PC-9 (cell line): ENCODE data around the gene SLC23A1. TPM values are rescaled to one million over a fixed set of nuclear protein-coding genes. Genes with fewer than 3 reads are reported as not detected.

ENCODE experiments used
- BruUV-seq: library from RNA; stranded (reverse); fragments of 400-500 nt; replicated peaks from 2 replicates; lab custom pipeline; 2021; lab: Mats Ljungman, UMichigan
- CTCF ChIA-PET: fragments of 300-600 bp; sonication (Branson Sonifier 250); formaldehyde crosslinking; loops from one replicate; lab custom pipeline; 2022; ENCODE audit warnings: antibody characterized with exemption; lab: Charles Lee
- POLR2A ChIA-PET: fragments of 300-600 bp; sonication (Branson Sonifier 250); formaldehyde crosslinking; loops from one replicate; lab custom pipeline; 2022; ENCODE audit warnings: antibody characterized with exemption; ENCODE audit not compliant: unreplicated experiment; lab: Charles Lee
- DNase-seq, 2 experiments: peaks; one replicate each; pipeline versions ENCODE4 v3.0.0 to v3.0.0-alpha.2; 2015 to 2022; ENCODE audit warnings: mixed read lengths in 1 of 2
- H2AFZ ChIP-seq: fragments of 200-600 bp; sonication (generic); 2 replicates; pipeline ENCODE4 v1.8.1; 2017; ENCODE audit warnings: antibody characterized with exemption
- H3F3A ChIP-seq: fragments of 200-600 bp; sonication (generic); 2 replicates; pipeline ENCODE4 v1.8.1; 2017; ENCODE audit warnings: antibody characterized with exemption, mild to moderate bottlenecking, low read depth; ENCODE audit not compliant: insufficient read depth
- H3K27ac ChIP-seq: fragments of 200-600 bp; sonication (generic); 2 replicates; pipeline ENCODE4 v1.6.1; 2016; ENCODE audit warnings: mixed run types
- H3K27me3 ChIP-seq: fragments of 200-600 bp; sonication (generic); 2 replicates; pipeline ENCODE4 v1.6.1; 2016; ENCODE audit warnings: low read depth, mixed run types; ENCODE audit not compliant: insufficient read depth
- H3K36me3 ChIP-seq: fragments of 200-600 bp; sonication (generic); 2 replicates; pipeline ENCODE4 v1.6.1; 2016; ENCODE audit warnings: low read depth, mixed run types
- H3K4me1 ChIP-seq: fragments of 200-600 bp; sonication (generic); replicated peaks from 2 replicates; pipeline ENCODE4 v1.6.1; 2016; ENCODE audit warnings: mixed run types; ENCODE audit not compliant: insufficient read depth
- H3K4me2 ChIP-seq: fragments of 200-600 bp; sonication (generic); 2 replicates; pipeline ENCODE4 v1.6.1; 2017; ENCODE audit warnings: mixed run types
- H3K4me3 ChIP-seq: fragments of 200-600 bp; sonication (generic); 2 replicates; pipeline ENCODE4 v1.6.1; 2016; ENCODE audit warnings: mixed run types
- H3K79me2 ChIP-seq: fragments of 200-600 bp; sonication (generic); 2 replicates; pipeline ENCODE4 v1.6.1; 2017; ENCODE audit warnings: low read depth, mixed run types
- H3K9me2 ChIP-seq: fragments of 200-600 bp; sonication (generic); 2 replicates; pipeline ENCODE4 v1.8.1; 2017; ENCODE audit warnings: mild to moderate bottlenecking; ENCODE audit not compliant: insufficient read depth
- H3K9me3 ChIP-seq: fragments of 200-600 bp; sonication (generic); 2 replicates; pipeline ENCODE4 v1.8.1; 2016; ENCODE audit warnings: low read depth; ENCODE audit not compliant: insufficient read depth
- H4K20me1 ChIP-seq: fragments of 200-600 bp; sonication (generic); 2 replicates; pipeline ENCODE4 v1.8.1; 2017; ENCODE audit not compliant: insufficient read depth
- EZH2 ChIP-seq: fragments of 200-600 bp; sonication (generic); IDR thresholded peaks from 2 replicates; pipeline ENCODE4 v1.8.0; 2017; ENCODE audit warnings: antibody characterized with exemption, low read depth
- intact Hi-C: fragments of 100-400 bp; cut with micrococcal nuclease; formaldehyde crosslinking; loops from one replicate; pipeline ENCODE4 v1.10.0; 2022; ENCODE audit not compliant: unreplicated experiment
- total RNA-seq: library from RNA; stranded (reverse); gene quantifications from 2 replicates; pipeline ENCODE4 v1.2.3, GENCODE V29; 2021
- TF ChIP-seq, protein P1 (sequence below): fragments of 200-600 bp; sonication (generic); conservative IDR thresholded peaks from 2 replicates; pipeline ENCODE4 v1.6.1; 2017; ENCODE audit warnings: mixed run types, antibody characterized with exemption, mild to moderate bottlenecking, moderate library complexity

SLC23A1 gene
- total RNA-seq, 1 experiment from 2014 or later: 1.9 TPM

DNA sequence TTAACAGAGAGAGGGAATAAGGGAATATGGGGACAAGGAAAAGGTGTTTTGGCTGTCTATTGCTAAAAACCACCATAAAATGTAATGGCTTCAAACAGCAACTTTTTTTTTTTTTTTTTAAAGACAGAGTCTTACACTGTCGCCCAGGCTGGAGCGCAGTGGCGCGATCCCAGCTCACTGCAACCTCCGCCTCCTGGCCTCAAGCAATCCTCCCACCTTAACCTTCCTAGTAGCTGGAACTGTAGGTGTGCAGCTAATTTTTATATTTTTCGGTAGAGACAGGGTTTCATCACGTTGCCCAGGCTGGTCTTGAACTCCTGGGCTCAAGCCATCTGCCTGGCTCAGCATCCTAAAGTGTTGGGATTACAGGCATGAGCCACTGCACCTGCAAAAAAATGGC lies 25.1 kb upstream of the SLC23A1 start:
- Histone ChIP-seq H3K9me3 (no peaks in the 10 kb centered on the region), H3K4me3 (no peak overlapping the region), H3K27me3 (no peaks in the 10 kb centered on the region), H3K79me2 (no peaks in the 10 kb centered on the region), H3K9me2 (no peaks in the 10 kb centered on the region), H3K4me2 (no peak overlapping the region), H2AFZ (no peak overlapping the region), H4K20me1 (no peaks in the 10 kb centered on the region), H3K27ac (no peak overlapping the region), H3K36me3 (no peaks in the 10 kb centered on the region), H3K4me1 (peaks cover 9% of the 10 kb centered on the region), H3F3A (peaks cover 8% of the 10 kb centered on the region; the same call in 1 of the 2 replicates)
- CTCF ChIA-PET: no interaction called here
- POLR2A ChIA-PET: interaction anchor here (0.6 kb wide), 1 partner anchor 846 kb away, joined by 6 read pairs; no protein-coding TSS in a partner anchor
- intact Hi-C loops: no loop called here
- no peak for DNase-seq
- no TSS peak for BruUV-seq
- no peak for TF ChIP-seq EZH2
- TF ChIP-seq, protein P1, sequence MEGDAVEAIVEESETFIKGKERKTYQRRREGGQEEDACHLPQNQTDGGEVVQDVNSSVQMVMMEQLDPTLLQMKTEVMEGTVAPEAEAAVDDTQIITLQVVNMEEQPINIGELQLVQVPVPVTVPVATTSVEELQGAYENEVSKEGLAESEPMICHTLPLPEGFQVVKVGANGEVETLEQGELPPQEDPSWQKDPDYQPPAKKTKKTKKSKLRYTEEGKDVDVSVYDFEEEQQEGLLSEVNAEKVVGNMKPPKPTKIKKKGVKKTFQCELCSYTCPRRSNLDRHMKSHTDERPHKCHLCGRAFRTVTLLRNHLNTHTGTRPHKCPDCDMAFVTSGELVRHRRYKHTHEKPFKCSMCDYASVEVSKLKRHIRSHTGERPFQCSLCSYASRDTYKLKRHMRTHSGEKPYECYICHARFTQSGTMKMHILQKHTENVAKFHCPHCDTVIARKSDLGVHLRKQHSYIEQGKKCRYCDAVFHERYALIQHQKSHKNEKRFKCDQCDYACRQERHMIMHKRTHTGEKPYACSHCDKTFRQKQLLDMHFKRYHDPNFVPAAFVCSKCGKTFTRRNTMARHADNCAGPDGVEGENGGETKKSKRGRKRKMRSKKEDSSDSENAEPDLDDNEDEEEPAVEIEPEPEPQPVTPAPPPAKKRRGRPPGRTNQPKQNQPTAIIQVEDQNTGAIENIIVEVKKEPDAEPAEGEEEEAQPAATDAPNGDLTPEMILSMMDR: no peak

DNA sequence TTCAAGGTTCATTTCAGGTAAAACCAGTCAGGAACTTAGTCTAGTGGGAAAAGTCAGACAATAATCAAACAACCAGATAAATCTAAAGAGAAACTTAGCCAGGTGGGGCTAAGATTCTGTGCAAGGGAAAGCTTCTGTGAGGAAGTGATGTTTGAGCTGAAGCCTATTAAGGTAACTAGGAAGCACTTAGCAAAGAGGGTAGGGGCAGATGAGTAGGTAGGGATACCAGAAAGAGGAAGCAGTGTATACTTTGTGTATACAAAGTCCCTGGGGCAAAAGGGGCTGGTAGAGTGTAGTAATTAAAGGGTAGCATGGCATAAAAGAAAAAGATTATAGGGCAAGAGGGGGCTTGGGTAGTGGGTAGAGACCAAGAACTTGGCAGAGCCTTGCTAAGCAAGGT lies 24.4 kb upstream of the SLC23A1 start:
- Histone ChIP-seq H3K9me3 (no peaks in the 10 kb centered on the region), H3K4me1 (peaks cover 15% of the 10 kb centered on the region), H3K27ac (no peak overlapping the region), H3K4me2 (no peak overlapping the region), H2AFZ (no peak overlapping the region), H3K9me2 (no peaks in the 10 kb centered on the region), H3F3A (peaks cover 8% of the 10 kb centered on the region; the same call in 1 of the 2 replicates), H3K36me3 (no peaks in the 10 kb centered on the region), H3K4me3 (no peak overlapping the region), H3K27me3 (no peaks in the 10 kb centered on the region), H4K20me1 (no peaks in the 10 kb centered on the region), H3K79me2 (no peaks in the 10 kb centered on the region)
- no TSS peak for BruUV-seq
- CTCF ChIA-PET: no interaction called here
- POLR2A ChIA-PET: no interaction called here
- no peak for DNase-seq
- TF ChIP-seq, protein P1: no peak
- TF ChIP-seq EZH2: no peak
- intact Hi-C loops: no loop called here

DNA sequence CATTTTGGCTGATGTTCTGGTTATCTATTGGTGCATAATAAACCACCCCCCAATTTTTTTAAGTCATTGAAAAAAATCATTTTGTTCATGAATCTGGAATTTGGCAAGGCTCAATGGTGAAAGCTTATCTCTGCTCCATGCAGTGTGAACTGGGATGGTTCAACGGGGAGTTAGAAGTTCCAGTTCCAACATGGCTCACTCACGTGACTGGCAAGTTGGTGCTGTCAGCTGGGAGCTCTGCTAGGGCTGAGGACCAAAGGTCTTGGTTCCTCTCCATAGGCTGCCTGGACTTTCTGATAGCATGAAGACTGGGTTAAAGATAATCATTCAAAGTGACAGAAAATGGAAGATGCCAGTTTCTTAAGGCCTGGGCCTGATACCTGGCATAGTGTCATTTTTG lies 23.9 kb upstream of the SLC23A1 start:
- no peak overlapping the region for H3K4me2 ChIP-seq
- H3K79me2 ChIP-seq: no peaks in the 10 kb centered on the region
- BruUV-seq: no TSS peak
- ChIA-PET POLR2A (no interaction called here), CTCF (interaction anchor here (0.8 kb wide), 1 partner anchor 16 kb away, joined by 3 read pairs; no protein-coding TSS in a partner anchor)
- no peak overlapping the region for H3K27ac ChIP-seq
- peaks cover 15% of the 10 kb centered on the region for H3K4me1 ChIP-seq
- H3K4me3 ChIP-seq: no peak overlapping the region
- peaks cover 8% of the 10 kb centered on the region; the same call in 1 of the 2 replicates for H3F3A ChIP-seq
- no peak for DNase-seq
- H3K9me3 ChIP-seq: no peaks in the 10 kb centered on the region
- intact Hi-C loops: no loop called here
- no peak overlapping the region for H2AFZ ChIP-seq
- H3K36me3 ChIP-seq: no peaks in the 10 kb centered on the region
- no peaks in the 10 kb centered on the region for H4K20me1 ChIP-seq
- no peaks in the 10 kb centered on the region for H3K27me3 ChIP-seq
- H3K9me2 ChIP-seq: no peaks in the 10 kb centered on the region
- TF ChIP-seq, protein P1: no peak
- no peak for TF ChIP-seq EZH2
